Hematopoietic multipotent progenitor cell treated with erythropoietin and hydrocortisone succinate and interleukin-3 and kit ligand, for 15 days (in vitro differentiated cells): ENCODE data around the gene TRPC3.

Experiments
- DNase-seq: peaks from one replicate; pipeline ENCODE4 v3.0.0-alpha.2; 2015; ENCODE audit warnings: low spot score

TRPC3 gene

GRCh38 chr4:121873604-121874003, 78.3 kb downstream of the TRPC3 start:
- DNase-seq = no peak

- peak; percentile 90 for DNase-seq
Measured at GRCh38 chr4:121869841-121870822, 81.7 kb downstream of the TRPC3 start, which contains the start of gene BBS7. Gene BBS7 (minus strand): TSS chr4:121870474. CDS start chr4:121870313, 161 bp downstream.

- no peak for DNase-seq
Measured at GRCh38 chr4:121863799-121864198, 88.1 kb downstream of the TRPC3 start.

- DNase-seq = peak; percentile 6
Measured at GRCh38 chr4:121861426-121861825, 90.4 kb downstream of the TRPC3 start.

- DNase-seq = no peak
Measured at GRCh38 chr4:121860121-121860520, 91.7 kb downstream of the TRPC3 start.

GRCh38 chr4:121851354-121851753, 100.5 kb downstream of the TRPC3 start:
- no peak for DNase-seq

- no peak for DNase-seq
Measured at GRCh38 chr4:121846662-121847061, 105.2 kb downstream of the TRPC3 start.

GRCh38 chr4:121842862-121843261, 109.0 kb downstream of the TRPC3 start:
- no peak for DNase-seq

- DNase-seq = no peak
Measured at GRCh38 chr4:121838136-121838535, 113.7 kb downstream of the TRPC3 start.

GRCh38 chr4:121829511-121829910, 122.3 kb downstream of the TRPC3 start:
- no peak for DNase-seq
